Fibroblast of villous mesenchyme (primary cell): ENCODE data around the gene NFATC2. TPM values are rescaled to one million over a fixed set of nuclear protein-coding genes. Genes with fewer than 3 reads are reported as not detected.

Source experiments
- DNase-seq: peaks from one replicate; pipeline ENCODE4 v3.0.0-alpha.2; 2010; ENCODE audit warnings: low read depth
- H3K4me3 ChIP-seq: 2 replicates; pipeline ENCODE4 v1.5.1; 2011; ENCODE audit warnings: low read depth, mild to moderate bottlenecking, low read length
- CTCF ChIP-seq: IDR thresholded peaks from 2 replicates; pipeline ENCODE4 v1.5.1; 2012; ENCODE audit warnings: low read depth, mild to moderate bottlenecking, low read length; ENCODE audit not compliant: insufficient read depth
- total RNA-seq: library from RNA; depleted of rRNA; stranded (reverse); fragments of >200 nt; gene quantifications from 2 replicates; pipeline ENCODE4 v1.2.3, GENCODE V29; 2012

Gene NFATC2
- total RNA-seq, 1 donor = under 0.01 TPM

- DNase-seq = no peak
- H3K4me3 ChIP-seq = no peak overlapping the region
- no peak for TF ChIP-seq CTCF
These were observed 112.8 kb downstream of the NFATC2 start for GRCh38 chr20:51429696-51430095.

GRCh38 chr20:51429144-51429482, 113.4 kb downstream of the NFATC2 start:
- H3K4me3 ChIP-seq = no peak overlapping the region
- TF ChIP-seq CTCF = no peak
- DNase-seq = no peak

- no peak for TF ChIP-seq CTCF
- peak; percentile 63 for DNase-seq
- H3K4me3 ChIP-seq = no peak overlapping the region
These were observed 113.9 kb downstream of the NFATC2 start for GRCh38 chr20:51428401-51429143.

GRCh38 chr20:51427651-51428291, 114.7 kb downstream of the NFATC2 start:
- TF ChIP-seq CTCF = no peak
- DNase-seq = no peak
- H3K4me3 ChIP-seq = no peak overlapping the region

GRCh38 chr20:51426718-51427650, 115.5 kb downstream of the NFATC2 start:
- TF ChIP-seq CTCF = no peak
- no peak for DNase-seq
- H3K4me3 ChIP-seq = no peak overlapping the region

GRCh38 chr20:51425347-51426106, 117.0 kb downstream of the NFATC2 start:
- TF ChIP-seq CTCF = no peak

More at GRCh38 chr20:51425347-51426106, 117.0 kb downstream of the NFATC2 start:
- H3K4me3 ChIP-seq = no peak overlapping the region
- DNase-seq = no peak
